Stomach (tissue), 9 donors: ENCODE results near the gene MANSC4. TPM values are rescaled to one million over a fixed set of nuclear protein-coding genes. Genes with fewer than 3 reads are reported as not detected.

Source experiments
- DNase-seq, 2 donors: peaks; one replicate each; pipeline versions ENCODE4 v3.0.0 to v3.0.0-alpha.2; 2013 to 2019
- H3K27ac ChIP-seq, 5 donors: fragments of 200-600 bp in 4 of 5; sonication (generic) in 4 of 5; one replicate each; pipeline ENCODE4 v1.5.1; 2013 to 2019; ENCODE audit warnings: mild to moderate bottlenecking in 1 of 5, moderate library complexity in 1 of 5
- H3K27me3 ChIP-seq, 3 donors: fragments of 200-600 bp; sonication (generic); one replicate each; pipeline ENCODE4 v1.5.1; 2017 to 2019; ENCODE audit warnings: mixed run types in 1 of 3
- H3K36me3 ChIP-seq, 4 donors: fragments of 200-600 bp; sonication (generic); 1 replicate in 3 of 4; 2 replicates in 1 of 4; pipeline ENCODE4 v1.5.1; 2016 to 2019
- H3K4me1 ChIP-seq, 4 donors: fragments of 200-600 bp; sonication (generic); one replicate each; pipeline ENCODE4 v1.5.1; 2016 to 2019
- H3K4me3 ChIP-seq, 4 donors: fragments of 200-600 bp; sonication (generic) in 3 of 4; one replicate each; pipeline ENCODE4 v1.5.1; 2016 to 2019; ENCODE audit warnings: mild to moderate bottlenecking in 1 of 4
- H3K9me3 ChIP-seq, 4 donors: fragments of 200-600 bp; sonication (generic); one replicate each; pipeline ENCODE4 v1.5.1; 2016 to 2019
- EP300 ChIP-seq: sonication (generic); formaldehyde crosslinking; IDR thresholded peaks from one replicate; pipeline ENCODE4 v1.6.1; 2017; ENCODE audit warnings: antibody characterized with exemption
- POLR2A ChIP-seq, 4 donors: fragments of 450-650 bp; IDR thresholded peaks; one replicate each; pipeline ENCODE4 v1.6.1; 2016; ENCODE audit warnings: antibody characterized with exemption in 4 of 4, control low read depth in 2 of 4, mild to moderate bottlenecking in 1 of 4, moderate library complexity in 1 of 4
- POLR2AphosphoS5 ChIP-seq, 3 donors: sonication (generic); formaldehyde crosslinking; IDR thresholded peaks; one replicate each; pipeline ENCODE4 v1.6.1; 2016; ENCODE audit warnings: antibody characterized with exemption in 3 of 3
- WGBS, 5 donors: extraction: QIAGEN DNeasy Blood & Tissue Kit in 3 of 5; methylation state at CpG; one replicate each; pipeline versions ENCODE4 v1.1.5 to v1.1.7; 2013 to 2018; 5-methylcytosine and 5-hydroxymethylcytosine counted together
- intact Hi-C: fragments of 100-400 bp; cut with DNase I; formaldehyde crosslinking; loops from one replicate; pipeline ENCODE4 v1.15.1; 2023; ENCODE audit warnings: low total_unique reads
- polyA plus RNA-seq, 3 donors: library from polyadenylated mRNA; stranded (reverse); fragments of 200-250 nt; gene quantifications; one replicate each; pipeline ENCODE4 v1.2.3, GENCODE V29; 2013
- total RNA-seq, 5 donors: library from RNA; depleted of rRNA; stranded (reverse); fragments of >200 nt; gene quantifications; one replicate each; pipeline versions ENCODE4 v1.1.0 to v1.2.3, GENCODE V29; 2014 to 2016
- TF ChIP-seq, protein P1 (sequence below), 7 experiments: fragments of 450-650 bp in 4 of 7; fragments of 200-600 bp in 3 of 7; sonication (generic) in 3 of 7; IDR thresholded peaks; one replicate each; pipeline ENCODE4 v1.5.1; 2016 to 2019; ENCODE audit warnings: antibody characterized with exemption in 7 of 7, control low read depth in 2 of 7, mild to moderate bottlenecking in 1 of 7
- donor health status: healthy with polysubstance abuse.
- donor health status: Bipolar disorder and iron deficiency.
- donor health status: healthy.

The MANSC4 gene
- total and polyA plus RNA-seq, 8 donors: not detected

DNA sequence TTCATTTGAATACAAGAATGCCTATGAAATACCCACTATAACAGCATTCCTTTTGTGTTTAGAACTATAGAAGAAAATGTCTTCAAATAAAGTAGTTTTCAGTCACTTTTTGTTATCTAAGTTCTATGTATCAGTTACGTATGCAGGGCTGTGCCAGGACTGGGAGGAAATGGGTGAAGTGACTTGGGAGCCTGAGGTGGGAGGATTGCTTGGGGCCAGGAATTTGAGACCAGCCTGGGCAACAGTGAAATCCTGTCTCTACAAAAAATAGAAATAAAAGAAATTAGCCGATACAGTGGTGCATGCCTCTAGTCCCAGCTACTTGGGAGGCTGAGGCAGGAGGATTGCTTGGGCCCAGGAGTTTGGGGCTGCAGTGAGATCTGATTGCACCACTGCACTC is 22.9 kb upstream of the MANSC4 start:
- no peaks in the 10 kb centered on the region for H3K27me3 ChIP-seq
- TF ChIP-seq, protein P1, sequence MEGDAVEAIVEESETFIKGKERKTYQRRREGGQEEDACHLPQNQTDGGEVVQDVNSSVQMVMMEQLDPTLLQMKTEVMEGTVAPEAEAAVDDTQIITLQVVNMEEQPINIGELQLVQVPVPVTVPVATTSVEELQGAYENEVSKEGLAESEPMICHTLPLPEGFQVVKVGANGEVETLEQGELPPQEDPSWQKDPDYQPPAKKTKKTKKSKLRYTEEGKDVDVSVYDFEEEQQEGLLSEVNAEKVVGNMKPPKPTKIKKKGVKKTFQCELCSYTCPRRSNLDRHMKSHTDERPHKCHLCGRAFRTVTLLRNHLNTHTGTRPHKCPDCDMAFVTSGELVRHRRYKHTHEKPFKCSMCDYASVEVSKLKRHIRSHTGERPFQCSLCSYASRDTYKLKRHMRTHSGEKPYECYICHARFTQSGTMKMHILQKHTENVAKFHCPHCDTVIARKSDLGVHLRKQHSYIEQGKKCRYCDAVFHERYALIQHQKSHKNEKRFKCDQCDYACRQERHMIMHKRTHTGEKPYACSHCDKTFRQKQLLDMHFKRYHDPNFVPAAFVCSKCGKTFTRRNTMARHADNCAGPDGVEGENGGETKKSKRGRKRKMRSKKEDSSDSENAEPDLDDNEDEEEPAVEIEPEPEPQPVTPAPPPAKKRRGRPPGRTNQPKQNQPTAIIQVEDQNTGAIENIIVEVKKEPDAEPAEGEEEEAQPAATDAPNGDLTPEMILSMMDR (IDR thresholded peaks at IDR 0.05): no peak
- no peak for TF ChIP-seq POLR2A (IDR thresholded peaks at IDR 0.05)
- TF ChIP-seq EP300: no peak
- no peak for TF ChIP-seq POLR2AphosphoS5 (IDR thresholded peaks at IDR 0.05)
- H3K9me3 ChIP-seq: no peaks in the 10 kb centered on the region
- DNase-seq: no peak
- 86 to 94% (median 87%) methylated on average over 2 of the region's 2 CpGs for WGBS, 5 donors
- intact Hi-C loops: no loop called here
- H3K27ac ChIP-seq: no peak overlapping the region
- H3K4me3 ChIP-seq: no peak overlapping the region
- H3K4me1 ChIP-seq: peaks cover 0 to 9% (median 3%) of the 10 kb centered on the region in 4 donors
- peaks cover 2 to 30% (median 18%) of the 10 kb centered on the region in 4 donors for H3K36me3 ChIP-seq

GRCh38 chr12:27802511-27802910 is 22.5 kb upstream of the MANSC4 start:
- no peaks in the 10 kb centered on the region for H3K9me3 ChIP-seq
- TF ChIP-seq POLR2AphosphoS5 (IDR thresholded peaks at IDR 0.05) (no peak), EP300 (no peak), POLR2A (IDR thresholded peaks at IDR 0.05) (no peak)
- TF ChIP-seq, protein P1 (IDR thresholded peaks at IDR 0.05): no peak
- H3K4me3 ChIP-seq: no peak overlapping the region
- no peak overlapping the region for H3K27ac ChIP-seq
- 67 to 82% (median 73%) methylated on average over 4 of the region's 4 CpGs for WGBS, 5 donors
- H3K36me3 ChIP-seq: peaks cover 6 to 34% (median 23%) of the 10 kb centered on the region in 4 donors
- no peak for DNase-seq
- peaks cover 0 to 9% (median 3%) of the 10 kb centered on the region in 4 donors for H3K4me1 ChIP-seq
- H3K27me3 ChIP-seq: no peaks in the 10 kb centered on the region
- intact Hi-C loops: no loop called here

DNA sequence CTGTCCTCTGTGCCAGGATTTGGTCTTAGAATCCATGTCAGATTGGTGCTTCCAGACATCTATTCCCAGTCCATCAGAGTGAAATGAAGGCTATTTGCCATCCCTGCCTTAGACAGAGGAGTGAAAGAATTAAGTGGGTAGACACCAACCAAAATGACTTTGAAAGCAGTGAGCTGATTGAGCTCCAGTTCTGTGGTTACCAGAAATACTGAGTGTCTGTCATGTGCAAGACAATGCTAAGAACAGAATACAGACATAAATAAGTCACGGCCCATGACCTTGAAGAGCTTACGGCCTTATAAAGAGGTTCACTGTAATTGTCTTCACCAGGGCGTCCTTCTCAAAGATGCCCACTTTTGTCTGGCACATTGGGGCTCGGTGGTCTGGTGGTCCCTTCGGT is 21.6 kb upstream of the MANSC4 start:
- no peaks in the 10 kb centered on the region for H3K27me3 ChIP-seq
- intact Hi-C loops: no loop called here
- no peak overlapping the region for H3K4me3 ChIP-seq
- peaks cover 12 to 43% (median 31%) of the 10 kb centered on the region in 4 donors for H3K36me3 ChIP-seq
- no peak for TF ChIP-seq POLR2AphosphoS5 (IDR thresholded peaks at IDR 0.05)
- no peak for TF ChIP-seq POLR2A (IDR thresholded peaks at IDR 0.05)
- TF ChIP-seq, protein P1 (IDR thresholded peaks at IDR 0.05): no peak
- no peak for TF ChIP-seq EP300
- DNase-seq: no peak
- no peaks in the 10 kb centered on the region for H3K9me3 ChIP-seq
- whole genome bisulfite sequencing, 5 donors: 90 to 98% (median 96%) methylated on average over 5 of the region's 5 CpGs
- H3K4me1 ChIP-seq: peaks cover 0 to 9% (median 3%) of the 10 kb centered on the region in 4 donors
- H3K27ac ChIP-seq: no peak overlapping the region

DNA sequence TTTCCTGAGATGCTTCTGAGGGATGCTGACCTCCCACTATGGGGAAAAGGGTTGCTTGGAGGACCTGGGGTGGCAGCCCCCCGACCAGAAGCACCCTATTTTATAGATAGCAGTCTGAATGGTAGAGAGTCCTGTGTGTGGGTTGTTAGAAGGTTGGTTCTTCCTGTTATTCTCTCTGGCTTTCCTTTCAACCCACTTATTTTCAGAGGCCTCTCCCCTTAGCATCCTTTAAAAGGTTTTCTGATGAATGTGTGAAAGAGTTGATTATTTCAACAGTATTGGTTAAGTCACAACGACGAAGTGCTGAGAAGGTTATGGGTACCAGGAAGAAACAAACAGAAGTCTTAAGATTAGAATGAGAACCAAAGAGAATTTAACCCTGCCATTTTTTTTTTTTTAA is 20.8 kb upstream of the MANSC4 start:
- WGBS, 5 donors: 73 to 86% (median 84%) methylated on average over 3 of the region's 3 CpGs

More for the DNA sequence above, 20.8 kb upstream of the MANSC4 start:
- H3K27me3 ChIP-seq: no peaks in the 10 kb centered on the region
- H3K36me3 ChIP-seq: peaks cover 12 to 50% (median 40%) of the 10 kb centered on the region in 4 donors
- no peak for DNase-seq
- no peaks in the 10 kb centered on the region for H3K9me3 ChIP-seq
- H3K4me3 ChIP-seq: no peak overlapping the region
- TF ChIP-seq POLR2AphosphoS5 (IDR thresholded peaks at IDR 0.05) (no peak), EP300 (no peak), POLR2A (IDR thresholded peaks at IDR 0.05) (no peak)
- TF ChIP-seq, protein P1 (IDR thresholded peaks at IDR 0.05): no peak
- intact Hi-C loops: no loop called here
- H3K4me1 ChIP-seq: peaks cover 0 to 9% (median 3%) of the 10 kb centered on the region in 4 donors
- H3K27ac ChIP-seq: no peak overlapping the region
